HG03432 (cell line): ENCODE data around the gene MTR.

ENCODE experiments used
- ATAC-seq: cut with Tn5 transposase; IDR thresholded peaks from one replicate; pipeline ENCODE4 v1.9.1; 2021; ENCODE audit warnings: mild to moderate bottlenecking, moderate library complexity; ENCODE audit not compliant: unreplicated experiment

MTR gene

DNA sequence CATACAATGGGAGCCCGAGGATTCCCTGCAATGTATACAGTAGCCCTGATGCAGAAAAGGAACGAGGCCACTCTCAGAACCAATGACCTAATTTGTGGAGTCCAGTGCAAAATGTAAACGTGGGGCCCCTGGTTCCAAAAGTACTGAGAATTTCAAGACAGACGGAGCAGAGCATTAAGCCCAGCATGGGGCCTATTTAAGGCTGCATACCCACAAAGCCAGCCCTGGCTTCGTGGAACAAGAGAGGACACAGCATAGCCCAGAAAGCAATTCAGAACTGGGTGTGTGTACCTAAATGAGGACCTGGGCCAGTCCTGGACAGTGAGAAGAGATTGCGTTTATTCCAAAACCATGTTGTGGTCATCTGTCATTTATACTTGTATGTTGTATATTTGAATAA is 153.9 kb downstream of the MTR start:
- no peak for ATAC-seq

DNA sequence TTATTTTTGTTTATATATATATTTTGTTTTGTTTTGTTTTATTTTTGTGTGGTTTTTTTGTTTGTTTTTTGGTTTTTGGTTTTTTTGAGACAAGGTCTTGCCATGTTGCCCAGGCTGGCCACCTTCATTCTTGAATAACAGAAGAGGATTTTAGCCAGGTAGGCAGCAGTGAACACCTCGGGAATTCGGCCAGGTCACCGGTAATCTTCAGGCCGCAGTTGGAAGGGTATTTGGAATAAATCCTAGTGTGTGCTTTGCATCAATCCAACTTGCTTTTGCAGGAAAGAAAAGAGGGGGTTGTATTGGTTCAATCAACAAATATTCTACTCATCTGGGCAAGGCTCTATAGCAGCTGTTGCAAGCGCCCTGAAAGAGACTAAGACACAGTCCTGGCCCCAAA is 155.3 kb downstream of the MTR start:
- no peak for ATAC-seq

DNA sequence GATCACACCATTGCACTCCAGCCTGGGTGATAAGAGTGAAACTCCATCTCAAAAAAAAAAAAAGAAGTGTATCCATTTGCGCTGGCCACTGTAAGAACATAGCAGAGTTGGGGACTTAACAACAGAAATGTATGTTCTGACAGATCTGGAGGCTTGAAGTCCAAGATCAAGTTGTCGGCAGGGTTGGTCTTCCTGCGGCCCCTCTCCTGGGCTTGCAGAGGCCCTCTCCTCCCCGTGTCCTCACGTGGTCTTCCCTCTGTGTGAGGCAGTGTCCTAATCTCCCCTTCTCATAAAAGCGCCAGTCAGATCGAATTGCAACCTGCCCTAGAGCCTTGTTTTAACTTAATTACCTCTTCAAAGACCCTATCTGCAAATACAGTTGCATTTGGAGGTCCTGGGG is 156.6 kb downstream of the MTR start:
- no peak for ATAC-seq

DNA sequence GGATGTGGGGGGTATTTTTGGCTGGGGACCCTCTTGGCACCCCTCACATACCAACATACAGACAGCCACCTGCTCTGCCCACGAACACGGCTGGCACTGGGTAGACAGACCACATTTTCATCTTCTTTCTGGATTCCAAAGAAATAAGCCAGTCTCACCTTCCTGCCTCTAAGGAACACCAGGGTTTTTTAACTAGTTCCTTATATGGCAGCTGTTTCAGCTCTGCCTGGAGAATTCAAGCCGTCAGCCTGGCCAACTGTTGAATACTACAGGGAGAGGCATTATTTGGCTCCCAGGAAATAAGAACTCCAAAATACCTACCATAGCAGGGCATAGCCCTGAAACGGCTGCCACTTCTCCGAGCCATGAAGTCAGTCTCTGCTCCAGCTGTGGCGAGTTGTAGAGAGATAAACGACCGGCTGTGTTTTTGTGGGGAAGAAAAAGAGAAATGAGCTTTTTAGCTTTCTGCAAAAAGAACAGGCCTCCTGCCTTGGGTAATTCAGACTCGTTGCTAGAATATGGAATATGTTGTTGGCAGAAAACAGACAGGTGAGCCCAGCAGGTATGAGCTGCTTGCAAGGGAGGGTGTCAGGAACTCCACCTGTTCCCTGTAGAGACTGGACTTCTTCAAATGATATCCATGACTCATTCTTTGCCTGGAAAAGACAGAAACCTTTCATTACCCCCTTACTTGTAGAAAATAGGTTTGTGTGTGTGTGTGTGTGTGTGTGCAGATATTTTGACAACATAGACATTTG is 157.3 kb downstream of the MTR start:
- no peak for ATAC-seq

DNA sequence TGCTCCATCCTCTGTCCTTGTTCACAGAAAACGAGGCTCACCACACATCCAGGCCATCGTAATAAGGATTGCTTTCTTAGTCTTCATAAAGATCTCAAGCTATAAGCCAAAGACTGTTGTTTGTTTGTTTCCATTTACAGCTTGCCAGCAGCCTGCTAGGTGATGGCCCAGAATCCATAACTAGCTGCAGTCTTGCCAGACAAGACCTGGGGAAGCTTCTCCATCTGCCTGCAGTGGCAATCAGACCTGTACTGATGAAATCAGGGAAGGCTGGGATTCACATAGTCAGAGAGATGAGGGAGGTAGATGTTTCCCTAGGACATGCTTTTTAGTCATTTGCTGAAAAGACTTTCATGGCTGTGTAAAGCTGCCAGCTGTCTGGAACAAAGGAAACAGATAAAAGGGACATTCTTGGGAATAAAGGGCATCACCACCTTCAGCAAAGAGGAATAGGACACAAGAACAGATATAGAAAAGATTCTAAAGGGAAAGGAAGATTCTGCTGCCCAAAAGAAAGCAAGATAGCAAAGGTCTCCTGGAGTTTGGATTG is 158.1 kb downstream of the MTR start:
- ATAC-seq, result no peak
